NCI-H128 (cell line): ENCODE data around the gene CCNF.

ENCODE experiments used
- DNase-seq: peaks from one replicate; lab custom pipeline; 2025; ENCODE audit not compliant: unreplicated experiment; lab: John Stamatoyannopoulos, UW

CCNF gene

GRCh38 chr16:2483939-2484897 lies 55.0 kb downstream of the CCNF start:
- DNase-seq, result no peak

- no peak for DNase-seq
Observed at GRCh38 chr16:2484898-2485508, 55.8 kb downstream of the CCNF start.

GRCh38 chr16:2485811-2486507 lies 56.7 kb downstream of the CCNF start:
- no peak for DNase-seq

- no peak for DNase-seq
Observed at GRCh38 chr16:2486645-2487516, 57.6 kb downstream of the CCNF start.

GRCh38 chr16:2487517-2487842 lies 58.2 kb downstream of the CCNF start:
- DNase-seq, result no peak

GRCh38 chr16:2487903-2488531 lies 58.8 kb downstream of the CCNF start:
- DNase-seq, result no peak

- DNase-seq, result no peak
Observed at GRCh38 chr16:2489581-2489980, 60.3 kb downstream of the CCNF start.

- peak; percentile 43 for DNase-seq
Observed at GRCh38 chr16:2490190-2491105, 61.2 kb downstream of the CCNF start.

GRCh38 chr16:2492292-2492691 lies 63.0 kb downstream of the CCNF start:
- no peak for DNase-seq

- no peak for DNase-seq
Observed at GRCh38 chr16:2493605-2494004, 64.4 kb downstream of the CCNF start.

GRCh38 chr16:2494616-2495015 lies 65.4 kb downstream of the CCNF start:
- no peak for DNase-seq

GRCh38 chr16:2495041-2495440 lies 65.8 kb downstream of the CCNF start:
- DNase-seq, result no peak

- DNase-seq, result no peak
Observed at GRCh38 chr16:2496223-2497115, 67.2 kb downstream of the CCNF start.

GRCh38 chr16:2497116-2497630 lies 67.9 kb downstream of the CCNF start:
- DNase-seq, result no peak

GRCh38 chr16:2497695-2498484 lies 68.6 kb downstream of the CCNF start:
- DNase-seq, result no peak

GRCh38 chr16:2498531-2499253 lies 69.4 kb downstream of the CCNF start:
- DNase-seq, result no peak

GRCh38 chr16:2499454-2499853 lies 70.2 kb downstream of the CCNF start:
- DNase-seq, result no peak
